ENCODE results near the gene ANO10. TPM values are rescaled to one million over a fixed set of nuclear protein-coding genes. Genes with fewer than 3 reads are reported as not detected.
A peak's percentile ranks its signal among the peaks of the same experiment; 100 is the strongest.
"Not testable (repeated sequence)": the region's sequence is repeated elsewhere in the genome, so short reads cannot be mapped to it uniquely, and the experiment has no call there.

Gene ANO10
- total RNA-seq, 2 experiments from 2014 or later = 9.5 to 12.9 TPM

DNA sequence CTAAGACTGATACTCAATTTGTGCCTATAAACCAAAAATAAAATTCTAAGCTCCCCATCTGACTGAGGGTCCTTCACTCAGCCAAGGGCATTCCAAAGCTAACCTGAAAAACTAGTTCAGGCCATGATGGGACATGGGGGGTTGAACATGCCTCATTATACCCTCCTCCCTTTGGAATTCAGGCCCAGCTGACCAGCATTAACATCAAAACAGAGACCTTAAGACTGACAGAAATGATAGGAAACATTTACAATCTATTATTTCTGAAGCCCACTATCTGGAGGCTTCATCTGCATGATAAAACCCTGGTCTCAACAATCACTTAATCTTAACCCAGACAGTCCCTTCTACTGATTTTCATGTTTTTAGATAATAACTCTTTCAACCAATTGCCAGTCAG, 140.4 kb downstream of the ANO10 start:
- DNase-seq (no peak), ATAC-seq (no peak)
- peaks cover 33% of the 10 kb centered on the region for H3K4me1 Mint-ChIP-seq (ENCODE audit: low read depth)
- H3K27ac Mint-ChIP-seq = no peak overlapping the region
- peaks cover 6% of the 10 kb centered on the region for H3K9me3 Mint-ChIP-seq (ENCODE audit: insufficient read depth)
- POLR2A ChIA-PET = no interaction called here
- no peak overlapping the region for H3K4me3 Mint-ChIP-seq
- CTCF ChIA-PET = no interaction called here
- H3K36me3 Mint-ChIP-seq (ENCODE audit: low read depth) = peaks cover 22% of the 10 kb centered on the region
- no peaks in the 10 kb centered on the region for H3K27me3 Mint-ChIP-seq (ENCODE audit: low read depth)

- CTCF ChIA-PET = interaction anchor here (1.0 to 1.3 kb wide), 2 partner anchors 24 to 317 kb away, joined by 3 to 6 read pairs; no protein-coding TSS in a partner anchor
- Mint-ChIP-seq H3K36me3 (ENCODE audit: low read depth) (peaks cover 20% of the 10 kb centered on the region), H3K4me1 (ENCODE audit: low read depth) (peaks cover 33% of the 10 kb centered on the region)
- POLR2A ChIA-PET; H3K27ac Mint-ChIP-seq; DNase-seq; ATAC-seq; H3K27me3 Mint-ChIP-seq (ENCODE audit: low read depth); H3K9me3 Mint-ChIP-seq (ENCODE audit: insufficient read depth); H3K4me3 Mint-ChIP-seq: not testable (repeated sequence)
Observed at GRCh38 chr3:43478839-43479238, 143.0 kb downstream of the ANO10 start.

GRCh38 chr3:43478118-43478785, 143.6 kb downstream of the ANO10 start:
- peaks cover 32% of the 10 kb centered on the region for H3K4me1 Mint-ChIP-seq (ENCODE audit: low read depth)
- peak overlapping the region; percentile 91 for H3K27ac Mint-ChIP-seq
- ChIA-PET POLR2A (no interaction called here), CTCF (interaction anchor here (1.0 to 1.4 kb wide), 3 partner anchors 25 to 316 kb away, joined by 3 to 6 read pairs (median 3); no protein-coding TSS in a partner anchor)
- peak; percentile 15 for ATAC-seq
- DNase-seq = no peak
- H3K4me3 Mint-ChIP-seq = no peak overlapping the region
- H3K9me3 Mint-ChIP-seq (ENCODE audit: insufficient read depth) = no peaks in the 10 kb centered on the region
- H3K27me3 Mint-ChIP-seq (ENCODE audit: low read depth) = no peaks in the 10 kb centered on the region
- peaks cover 19% of the 10 kb centered on the region for H3K36me3 Mint-ChIP-seq (ENCODE audit: low read depth)

GRCh38 chr3:43477600-43477999, 144.2 kb downstream of the ANO10 start:
- Mint-ChIP-seq H3K9me3 (ENCODE audit: insufficient read depth) (no peaks in the 10 kb centered on the region), H3K27ac (peak overlapping the region; percentile 91), H3K4me1 (ENCODE audit: low read depth) (peaks cover 25% of the 10 kb centered on the region), H3K4me3 (peak overlapping the region; percentile 12), H3K36me3 (ENCODE audit: low read depth) (peaks cover 17% of the 10 kb centered on the region), H3K27me3 (ENCODE audit: low read depth) (no peaks in the 10 kb centered on the region)
- CTCF ChIA-PET = interaction anchor here (1.3 to 2.1 kb wide), 3 partner anchors 23 to 88 kb away, joined by 3 to 9 read pairs (median 6); no protein-coding TSS in a partner anchor
- DNase-seq (peak; percentile 81), ATAC-seq (peak; percentile 96)
- POLR2A ChIA-PET = no interaction called here

DNA sequence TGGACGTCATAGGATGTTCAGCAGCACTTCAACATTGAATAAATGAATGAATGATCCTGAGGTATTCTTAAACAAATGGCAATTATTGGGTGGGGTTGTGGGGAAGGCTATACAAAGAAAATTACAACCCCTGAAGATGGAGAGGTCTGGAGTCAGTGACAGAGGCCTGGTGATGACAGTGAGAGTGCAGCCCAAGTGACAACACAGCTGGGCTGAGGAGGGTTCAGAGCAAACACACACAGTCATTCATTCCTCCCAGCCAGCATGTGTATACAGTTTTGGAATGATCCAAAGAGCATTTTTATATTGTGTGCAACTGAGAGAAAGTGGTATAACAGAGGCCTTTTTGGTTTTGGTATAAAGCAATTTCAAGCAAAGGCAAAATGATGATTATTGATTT, 148.1 kb downstream of the ANO10 start:
- POLR2A ChIA-PET = interaction anchor here (0.6 to 0.7 kb wide), 2 partner anchors 126 to 670 kb away, joined by 3 read pairs; no protein-coding TSS in a partner anchor
- no peaks in the 10 kb centered on the region for H3K27me3 Mint-ChIP-seq (ENCODE audit: low read depth)
- ATAC-seq (no peak), DNase-seq (no peak)
- H3K27ac Mint-ChIP-seq = no peak overlapping the region
- CTCF ChIA-PET = interaction anchor here (0.6 kb wide), 1 partner anchor 234 kb away, joined by 3 read pairs; no protein-coding TSS in a partner anchor
- no peak overlapping the region for H3K4me3 Mint-ChIP-seq
- H3K36me3 Mint-ChIP-seq (ENCODE audit: low read depth) = peaks cover 17% of the 10 kb centered on the region
- H3K9me3 Mint-ChIP-seq (ENCODE audit: insufficient read depth) = no peaks in the 10 kb centered on the region
- peaks cover 22% of the 10 kb centered on the region for H3K4me1 Mint-ChIP-seq (ENCODE audit: low read depth)

- DNase-seq (no peak), ATAC-seq (no peak)
- Mint-ChIP-seq H3K4me3 (no peak overlapping the region), H3K27me3 (ENCODE audit: low read depth) (no peaks in the 10 kb centered on the region), H3K9me3 (ENCODE audit: insufficient read depth) (no peaks in the 10 kb centered on the region), H3K27ac (no peak overlapping the region), H3K4me1 (ENCODE audit: low read depth) (peaks cover 17% of the 10 kb centered on the region), H3K36me3 (ENCODE audit: low read depth) (peaks cover 14% of the 10 kb centered on the region)
- ChIA-PET POLR2A (no interaction called here), CTCF (no interaction called here)
Observed at GRCh38 chr3:43473244-43473643, 148.6 kb downstream of the ANO10 start.

DNA sequence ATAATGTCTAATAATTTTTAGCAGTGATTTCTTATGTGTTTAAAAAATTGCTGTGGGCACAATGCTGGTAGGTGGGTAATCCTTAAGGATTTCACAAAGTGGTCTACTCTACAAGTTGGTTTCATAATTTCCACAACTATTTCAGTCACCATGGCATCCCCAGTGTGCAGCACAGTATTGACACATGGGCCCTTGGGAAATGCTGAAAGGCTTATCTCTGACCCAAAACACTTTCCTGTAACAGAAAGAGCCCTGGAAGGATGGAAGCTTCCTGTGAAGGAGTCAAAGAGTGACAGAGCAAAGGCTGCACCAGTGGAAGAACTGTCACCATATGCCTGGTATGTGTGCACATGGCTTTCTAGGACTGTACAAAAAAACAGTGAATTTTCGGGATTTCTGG, 153.7 kb downstream of the ANO10 start:
- Mint-ChIP-seq H3K9me3 (ENCODE audit: insufficient read depth) (no peaks in the 10 kb centered on the region), H3K4me1 (ENCODE audit: low read depth) (no peaks in the 10 kb centered on the region), H3K27ac (no peak overlapping the region), H3K4me3 (no peak overlapping the region), H3K36me3 (ENCODE audit: low read depth) (peaks cover 12% of the 10 kb centered on the region), H3K27me3 (ENCODE audit: low read depth) (no peaks in the 10 kb centered on the region)
- ATAC-seq (no peak), DNase-seq (no peak)
- CTCF ChIA-PET = interaction anchor here (1.1 kb wide), 1 partner anchor 19 kb away, joined by 3 read pairs; no protein-coding TSS in a partner anchor
- POLR2A ChIA-PET = interaction anchor here (0.6 kb wide), 1 partner anchor 35 kb away, joined by 3 read pairs; no protein-coding TSS in a partner anchor

DNA sequence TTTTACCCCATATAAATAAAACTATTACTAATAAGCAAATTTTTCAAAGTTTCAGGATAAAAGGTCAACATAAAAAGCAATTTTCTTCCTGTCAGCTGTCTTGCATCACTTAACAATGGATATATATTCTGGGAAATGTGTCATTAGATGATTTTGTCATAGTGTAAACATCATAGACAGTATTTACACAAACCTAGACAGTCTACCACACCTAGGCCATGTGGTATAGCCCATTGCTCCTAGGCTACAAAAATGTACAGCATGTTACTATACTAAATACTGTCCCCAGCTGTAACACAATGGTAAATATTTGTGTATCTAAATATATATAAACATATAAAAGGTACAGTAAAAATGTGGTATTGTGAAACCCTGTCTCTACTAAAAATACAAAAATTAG, 156.7 kb downstream of the ANO10 start:
- H3K36me3 Mint-ChIP-seq (ENCODE audit: low read depth) = peaks cover 18% of the 10 kb centered on the region
- ATAC-seq (no peak), DNase-seq (no peak)
- H3K27me3 Mint-ChIP-seq (ENCODE audit: low read depth) = no peaks in the 10 kb centered on the region
- no peak overlapping the region for H3K27ac Mint-ChIP-seq
- POLR2A ChIA-PET = no interaction called here
- no peaks in the 10 kb centered on the region for H3K4me1 Mint-ChIP-seq (ENCODE audit: low read depth)
- H3K4me3 Mint-ChIP-seq = no peak overlapping the region
- CTCF ChIA-PET = no interaction called here
- H3K9me3 Mint-ChIP-seq (ENCODE audit: insufficient read depth) = no peaks in the 10 kb centered on the region

- H3K4me3 Mint-ChIP-seq; H3K27me3 Mint-ChIP-seq (ENCODE audit: low read depth); H3K4me1 Mint-ChIP-seq (ENCODE audit: low read depth); POLR2A ChIA-PET; CTCF ChIA-PET; DNase-seq; H3K9me3 Mint-ChIP-seq (ENCODE audit: insufficient read depth); H3K27ac Mint-ChIP-seq; ATAC-seq: not testable (repeated sequence)
- peaks cover 18% of the 10 kb centered on the region for H3K36me3 Mint-ChIP-seq (ENCODE audit: low read depth)
Observed at GRCh38 chr3:43462566-43462965, 159.2 kb downstream of the ANO10 start.

DNA sequence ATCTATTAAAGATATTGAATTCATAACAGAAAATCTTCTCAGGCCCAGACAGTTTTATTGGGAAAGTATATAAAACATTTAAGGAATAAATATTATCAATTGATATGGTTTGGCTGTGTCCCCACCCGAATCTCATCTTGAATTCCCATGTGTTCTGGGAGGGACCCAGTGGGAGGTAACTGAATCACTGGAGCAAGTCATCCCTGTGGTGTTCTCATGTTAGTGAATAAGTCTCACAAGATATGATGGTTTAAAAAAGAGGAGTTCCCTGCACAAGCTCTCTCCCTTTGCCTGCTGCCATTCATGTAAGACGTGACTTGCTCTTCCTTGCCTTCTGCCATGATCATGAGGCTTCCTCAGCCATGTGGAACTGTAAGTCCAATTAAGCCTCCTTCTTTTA, 160.5 kb downstream of the ANO10 start:
- peaks cover 16% of the 10 kb centered on the region for H3K36me3 Mint-ChIP-seq (ENCODE audit: low read depth)
- ChIA-PET POLR2A (no interaction called here), CTCF (no interaction called here)
- H3K4me3 Mint-ChIP-seq = no peak overlapping the region
- no peaks in the 10 kb centered on the region for H3K9me3 Mint-ChIP-seq (ENCODE audit: insufficient read depth)
- DNase-seq = no peak
- H3K27me3 Mint-ChIP-seq (ENCODE audit: low read depth) = no peaks in the 10 kb centered on the region
- peaks cover 2% of the 10 kb centered on the region for H3K4me1 Mint-ChIP-seq (ENCODE audit: low read depth)
- no peak overlapping the region for H3K27ac Mint-ChIP-seq
- ATAC-seq = no peak

DNA sequence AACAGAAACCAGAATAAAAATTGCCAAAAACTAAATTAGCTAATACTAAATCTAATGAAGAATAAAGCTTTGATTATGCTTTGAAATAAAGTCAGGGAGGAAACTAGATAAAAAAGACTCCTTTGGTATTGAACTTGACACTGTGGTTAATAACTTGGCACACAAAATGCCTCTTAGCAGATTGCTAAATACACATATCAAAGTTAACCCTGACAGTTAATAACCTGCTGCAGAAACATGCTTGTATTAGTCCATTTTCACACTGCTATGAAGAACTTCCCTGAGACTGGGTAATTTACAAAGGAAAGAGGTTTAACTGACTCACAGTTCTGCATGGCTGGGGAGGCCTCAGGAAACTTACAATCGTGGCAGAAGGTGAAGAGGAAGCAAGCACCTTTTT, 164.8 kb downstream of the ANO10 start:
- H3K36me3 Mint-ChIP-seq (ENCODE audit: low read depth); H3K27me3 Mint-ChIP-seq (ENCODE audit: low read depth); ATAC-seq; H3K9me3 Mint-ChIP-seq (ENCODE audit: insufficient read depth); H3K27ac Mint-ChIP-seq; H3K4me1 Mint-ChIP-seq (ENCODE audit: low read depth); DNase-seq; POLR2A ChIA-PET; H3K4me3 Mint-ChIP-seq: not testable (repeated sequence)
- CTCF ChIA-PET = interaction anchor here (1.4 to 2.2 kb wide), 2 partner anchors 46 to 294 kb away, joined by 3 to 8 read pairs; no protein-coding TSS in a partner anchor

- ChIA-PET CTCF (no interaction called here), POLR2A (no interaction called here)
- Mint-ChIP-seq H3K4me1 (ENCODE audit: low read depth) (peaks cover 2% of the 10 kb centered on the region), H3K27ac (no peak overlapping the region), H3K27me3 (ENCODE audit: low read depth) (no peaks in the 10 kb centered on the region), H3K4me3 (no peak overlapping the region), H3K9me3 (ENCODE audit: insufficient read depth) (no peaks in the 10 kb centered on the region), H3K36me3 (ENCODE audit: low read depth) (no peaks in the 10 kb centered on the region)
- ATAC-seq (no peak), DNase-seq (no peak)
Observed at GRCh38 chr3:43455233-43455632, 166.6 kb downstream of the ANO10 start.

Data from activated CD8-positive, alpha-beta T cell treated with anti-CD3 and anti-CD28 coated beads, Interleukin-2, amount 10 ng/mL, durations not matched to agents 7 days and 5 days (primary cell).